Tibial nerve (tissue), 4 donors: Measurements from ENCODE around the gene SHF. TPM values are rescaled to one million over a fixed set of nuclear protein-coding genes. Genes with fewer than 3 reads are reported as not detected.

ENCODE experiments used
- DNase-seq, 2 donors: peaks; one replicate each; pipeline ENCODE4 v3.0.0-alpha.2; 2019; ENCODE audit warnings: low spot score in 2 of 2
- H3K27ac ChIP-seq, 4 donors: fragments of 200-600 bp; sonication (generic) in 3 of 4; one replicate each; pipeline ENCODE4 v1.5.1; 2017 to 2019; ENCODE audit warnings: mild to moderate bottlenecking in 1 of 4
- H3K27me3 ChIP-seq, 2 donors: fragments of 200-600 bp; sonication (generic) in 1 of 2; one replicate each; pipeline versions ENCODE4 v1.5.1 to v1.6.0; 2017 to 2019
- H3K36me3 ChIP-seq, 3 donors: fragments of 200-600 bp; sonication (generic); one replicate each; pipeline ENCODE4 v1.5.1; 2018 to 2019
- H3K4me1 ChIP-seq, 4 donors: fragments of 200-600 bp; sonication (generic) in 3 of 4; one replicate each; pipeline ENCODE4 v1.5.1; 2017 to 2019
- H3K4me3 ChIP-seq, 4 donors: fragments of 200-600 bp; sonication (generic) in 3 of 4; one replicate each; pipeline ENCODE4 v1.5.1; 2017 to 2019; ENCODE audit warnings: mild to moderate bottlenecking in 1 of 4, moderate library complexity in 1 of 4
- H3K9me3 ChIP-seq, 4 donors: fragments of 200-600 bp; sonication (generic) in 3 of 4; one replicate each; pipeline ENCODE4 v1.5.1; 2017 to 2019
- EP300 ChIP-seq, 2 donors: sonication (generic); formaldehyde crosslinking; IDR thresholded peaks; one replicate each; pipeline ENCODE4 v1.6.1; 2017; ENCODE audit warnings: antibody characterized with exemption in 2 of 2, mild to moderate bottlenecking in 1 of 2
- POLR2A ChIP-seq, 2 donors: fragments of 450-650 bp; IDR thresholded peaks; one replicate each; pipeline ENCODE4 v1.6.1; 2017; ENCODE audit warnings: antibody characterized with exemption in 2 of 2, mild to moderate bottlenecking in 2 of 2, moderate library complexity in 2 of 2
- WGBS, 2 donors: methylation state at CpG; one replicate each; pipeline ENCODE4 v1.1.5; 2018; 5-methylcytosine and 5-hydroxymethylcytosine counted together
- total RNA-seq, 4 donors: library from RNA; depleted of rRNA; stranded (reverse); fragments of >200 nt; gene quantifications; one replicate each; pipeline ENCODE4 v1.1.0, GENCODE V29; 2016
- TF ChIP-seq, protein P1 (sequence below), 5 experiments: fragments of 200-600 bp in 3 of 5; fragments of 450-650 bp in 2 of 5; sonication (generic) in 3 of 5; IDR thresholded peaks; one replicate each; pipeline ENCODE4 v1.5.1; 2016 to 2019; ENCODE audit warnings: antibody characterized with exemption in 5 of 5, mild to moderate bottlenecking in 3 of 5, moderate library complexity in 2 of 5

Gene SHF
- total RNA-seq, 4 donors from 2014 or later = 18.8 to 36.6 (median 25.5) TPM

DNA sequence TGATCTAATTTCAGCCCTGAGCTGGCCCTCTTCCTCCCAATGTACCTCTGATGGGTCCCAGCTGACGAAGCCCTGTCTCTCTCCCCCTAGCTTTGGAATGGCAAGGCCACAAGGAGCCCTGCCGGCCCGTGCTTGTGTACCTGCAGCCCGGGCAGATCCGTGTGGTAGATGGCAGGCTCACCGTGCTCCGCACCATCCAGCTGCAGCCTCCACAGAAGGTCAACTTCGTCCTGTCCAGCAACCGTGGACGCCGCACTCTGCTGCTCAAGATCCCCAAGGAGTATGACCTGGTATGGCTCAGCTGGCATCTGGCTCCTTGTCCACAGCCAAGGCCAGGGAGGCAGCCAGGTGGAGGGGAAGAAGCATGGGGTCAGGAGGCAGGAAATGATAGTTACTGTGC, 43.8 kb downstream of the SHF start:
- no peaks in the 10 kb centered on the region for H3K9me3 ChIP-seq
- TF ChIP-seq, protein P1, sequence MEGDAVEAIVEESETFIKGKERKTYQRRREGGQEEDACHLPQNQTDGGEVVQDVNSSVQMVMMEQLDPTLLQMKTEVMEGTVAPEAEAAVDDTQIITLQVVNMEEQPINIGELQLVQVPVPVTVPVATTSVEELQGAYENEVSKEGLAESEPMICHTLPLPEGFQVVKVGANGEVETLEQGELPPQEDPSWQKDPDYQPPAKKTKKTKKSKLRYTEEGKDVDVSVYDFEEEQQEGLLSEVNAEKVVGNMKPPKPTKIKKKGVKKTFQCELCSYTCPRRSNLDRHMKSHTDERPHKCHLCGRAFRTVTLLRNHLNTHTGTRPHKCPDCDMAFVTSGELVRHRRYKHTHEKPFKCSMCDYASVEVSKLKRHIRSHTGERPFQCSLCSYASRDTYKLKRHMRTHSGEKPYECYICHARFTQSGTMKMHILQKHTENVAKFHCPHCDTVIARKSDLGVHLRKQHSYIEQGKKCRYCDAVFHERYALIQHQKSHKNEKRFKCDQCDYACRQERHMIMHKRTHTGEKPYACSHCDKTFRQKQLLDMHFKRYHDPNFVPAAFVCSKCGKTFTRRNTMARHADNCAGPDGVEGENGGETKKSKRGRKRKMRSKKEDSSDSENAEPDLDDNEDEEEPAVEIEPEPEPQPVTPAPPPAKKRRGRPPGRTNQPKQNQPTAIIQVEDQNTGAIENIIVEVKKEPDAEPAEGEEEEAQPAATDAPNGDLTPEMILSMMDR (IDR thresholded peaks at IDR 0.05) = no peak
- TF ChIP-seq POLR2A (IDR thresholded peaks at IDR 0.05) (no peak), EP300 (IDR thresholded peaks at IDR 0.05) (no peak)
- WGBS, 2 donors = 91 to 95% methylated on average over 4 to 11 of the region's 11 CpGs
- H3K27ac ChIP-seq = no peak overlapping the region
- no peak overlapping the region for H3K4me3 ChIP-seq
- H3K27me3 ChIP-seq = no peaks in the 10 kb centered on the region
- H3K4me1 ChIP-seq = no peaks in the 10 kb centered on the region
- peaks cover 0 to 35% (median 0%) of the 10 kb centered on the region in 3 donors for H3K36me3 ChIP-seq
- no peak for DNase-seq

DNA sequence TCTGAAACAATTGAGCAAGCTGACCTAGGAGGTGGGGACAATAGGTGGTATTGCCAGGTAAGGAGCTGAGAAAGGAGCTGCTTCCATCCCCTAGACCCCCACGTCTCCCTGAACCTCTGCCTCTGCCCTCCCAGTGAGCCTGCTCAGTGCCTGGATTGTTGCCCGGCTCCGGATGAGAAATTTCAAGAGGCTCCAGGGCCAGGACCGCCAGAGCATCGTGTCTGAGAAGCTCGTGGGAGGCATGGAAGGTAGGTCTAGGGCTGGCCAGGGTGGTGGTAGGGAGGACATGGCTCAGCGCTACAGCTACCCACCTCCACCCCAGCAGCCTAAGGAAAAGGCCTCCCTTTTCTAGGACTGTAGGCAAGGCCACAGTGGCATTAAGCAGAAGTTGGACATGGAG, 44.7 kb downstream of the SHF start:
- Histone ChIP-seq H3K27me3 (no peaks in the 10 kb centered on the region), H3K4me1 (no peaks in the 10 kb centered on the region), H3K4me3 (no peak overlapping the region), H3K9me3 (no peaks in the 10 kb centered on the region), H3K27ac (no peak overlapping the region), H3K36me3 (peaks cover 0 to 35% (median 0%) of the 10 kb centered on the region in 3 donors)
- WGBS, 2 donors = 84 to 85% methylated on average over 7 of the region's 7 CpGs
- TF ChIP-seq EP300 (IDR thresholded peaks at IDR 0.05) = no peak
- TF ChIP-seq, protein P1 (IDR thresholded peaks at IDR 0.05) = no peak
- no peak for TF ChIP-seq POLR2A (IDR thresholded peaks at IDR 0.05)
- no peak for DNase-seq

DNA sequence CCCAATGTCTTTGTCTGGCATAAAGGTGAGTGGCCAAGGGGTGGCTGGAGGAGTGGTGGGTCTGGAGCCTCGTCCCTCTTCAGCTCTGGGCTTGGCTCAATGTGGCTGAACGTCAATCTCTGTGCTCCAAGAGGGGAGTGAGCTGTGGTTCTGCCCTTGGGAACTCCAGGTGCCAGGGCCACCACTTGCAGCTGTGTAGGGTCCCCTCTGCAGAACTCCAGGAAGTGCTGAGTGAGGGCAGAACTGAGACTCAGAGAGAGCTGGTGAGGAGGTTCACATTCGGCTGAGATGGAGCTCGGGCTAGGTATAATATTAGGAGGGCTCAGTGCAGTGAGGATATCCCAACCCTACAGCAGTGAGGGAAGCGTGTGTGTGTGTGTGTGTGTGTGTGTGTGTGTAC, 46.4 kb downstream of the SHF start:
- peaks cover 0 to 6% of the 10 kb centered on the region in 2 donors for H3K27me3 ChIP-seq
- DNase-seq = no peak
- H3K4me3 ChIP-seq = no peak overlapping the region
- no peaks in the 10 kb centered on the region for H3K9me3 ChIP-seq
- 78 to 91% methylated on average over 5 of the region's 5 CpGs for WGBS, 2 donors
- peaks cover 0 to 35% (median 0%) of the 10 kb centered on the region in 3 donors for H3K36me3 ChIP-seq
- H3K27ac ChIP-seq = no peak overlapping the region
- no peaks in the 10 kb centered on the region for H3K4me1 ChIP-seq
- no peak for TF ChIP-seq POLR2A (IDR thresholded peaks at IDR 0.05)
- TF ChIP-seq, protein P1 (IDR thresholded peaks at IDR 0.05) = no peak
- no peak for TF ChIP-seq EP300 (IDR thresholded peaks at IDR 0.05)

- no peak overlapping the region for H3K4me3 ChIP-seq
- TF ChIP-seq, protein P1 (IDR thresholded peaks at IDR 0.05) = no peak
- TF ChIP-seq POLR2A (IDR thresholded peaks at IDR 0.05) (no peak), EP300 (IDR thresholded peaks at IDR 0.05) (no peak)
- no peak for DNase-seq
- H3K9me3 ChIP-seq = no peaks in the 10 kb centered on the region
- peaks cover 0 to 12% of the 10 kb centered on the region in 2 donors for H3K27me3 ChIP-seq
- WGBS, 2 donors = 94 to 97% methylated on average over 10 of the region's 10 CpGs
- peaks cover 0 to 35% (median 0%) of the 10 kb centered on the region in 3 donors for H3K36me3 ChIP-seq
- no peak overlapping the region for H3K27ac ChIP-seq
- no peaks in the 10 kb centered on the region for H3K4me1 ChIP-seq
These were observed 47.1 kb downstream of the SHF start for GRCh38 chr15:45140557-45141250.

DNA sequence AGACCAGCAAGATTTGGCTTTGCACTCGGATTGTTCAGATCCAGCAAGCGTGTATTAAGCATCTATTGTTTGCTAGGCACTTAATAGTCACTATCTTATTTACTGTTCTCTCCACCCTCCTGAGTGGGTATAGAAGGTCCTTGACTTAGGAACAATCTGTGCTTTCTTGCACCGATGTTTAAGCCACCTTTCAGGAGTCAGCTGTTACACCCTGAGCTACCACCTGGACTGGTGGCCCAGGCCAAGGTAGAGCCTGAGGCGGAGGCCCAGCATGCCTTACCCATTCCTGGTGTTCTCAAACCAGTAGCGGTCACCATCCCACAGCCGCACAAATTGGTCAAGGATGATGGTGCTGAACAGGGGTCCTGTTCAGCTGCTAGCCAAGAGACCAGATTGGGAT, 48.0 kb downstream of the SHF start:
- Histone ChIP-seq H3K36me3 (peaks cover 0 to 33% (median 0%) of the 10 kb centered on the region in 3 donors), H3K4me1 (peaks cover 0 to 7% (median 7%) of the 10 kb centered on the region in 4 donors), H3K4me3 (no peak overlapping the region), H3K27ac (no peak overlapping the region), H3K27me3 (peaks cover 0 to 19% of the 10 kb centered on the region in 2 donors), H3K9me3 (no peaks in the 10 kb centered on the region)
- no peak for TF ChIP-seq EP300 (IDR thresholded peaks at IDR 0.05)
- WGBS, 2 donors = 92 to 94% methylated on average over 6 of the region's 6 CpGs
- DNase-seq = no peak
